ENCODE results near the gene SLC49A3. TPM values are rescaled to one million over a fixed set of nuclear protein-coding genes. Genes with fewer than 3 reads are reported as not detected.
A peak's percentile ranks its signal among the peaks of the same experiment; 100 is the strongest.

SLC49A3 gene
- total RNA-seq, 1 donor from 2014 or later, result 0.53 TPM

DNA sequence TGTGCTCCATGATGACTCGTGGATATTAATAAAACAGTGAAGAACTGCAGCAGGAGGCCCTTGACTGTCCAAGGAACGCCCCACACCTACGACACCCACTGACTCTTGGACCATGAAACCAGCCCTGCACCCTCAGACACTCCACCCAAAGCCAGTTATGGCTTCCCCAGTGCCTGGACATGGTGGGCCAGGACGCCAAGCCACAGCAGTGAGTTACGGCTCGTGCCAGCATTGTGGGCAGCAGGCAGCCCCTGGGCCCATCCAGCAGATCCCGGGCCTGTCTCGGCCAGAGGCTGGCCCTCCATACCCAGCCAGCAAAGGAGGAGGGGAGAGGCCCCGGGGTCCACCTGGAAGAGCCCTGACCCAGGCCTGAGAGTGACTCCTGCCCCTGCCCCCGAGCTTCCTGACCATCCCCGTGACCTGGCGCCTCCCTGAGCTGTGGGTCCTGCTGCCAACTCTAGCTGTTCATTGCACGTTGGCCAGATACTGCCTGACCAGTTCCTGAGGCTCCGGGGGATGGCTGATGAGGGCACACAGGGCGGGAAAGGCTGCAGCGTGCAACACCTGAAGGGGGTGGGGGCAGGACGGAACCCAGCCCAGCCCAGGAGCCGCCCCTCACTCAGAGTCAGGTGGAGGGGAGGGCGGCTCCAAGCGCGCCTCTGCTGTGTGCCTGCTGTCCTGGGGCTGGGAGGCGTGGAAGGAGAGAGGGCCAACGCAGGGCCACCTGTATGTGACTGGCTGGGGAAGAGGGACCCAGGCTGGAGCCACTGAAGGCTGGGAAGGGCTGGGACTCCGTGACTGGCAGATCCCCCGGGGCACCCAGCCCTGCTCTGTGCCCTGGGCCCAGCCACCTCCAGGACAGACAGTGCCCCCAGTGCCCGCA is 739 bp downstream of the SLC49A3 start:
- TF ChIP-seq, protein P1, sequence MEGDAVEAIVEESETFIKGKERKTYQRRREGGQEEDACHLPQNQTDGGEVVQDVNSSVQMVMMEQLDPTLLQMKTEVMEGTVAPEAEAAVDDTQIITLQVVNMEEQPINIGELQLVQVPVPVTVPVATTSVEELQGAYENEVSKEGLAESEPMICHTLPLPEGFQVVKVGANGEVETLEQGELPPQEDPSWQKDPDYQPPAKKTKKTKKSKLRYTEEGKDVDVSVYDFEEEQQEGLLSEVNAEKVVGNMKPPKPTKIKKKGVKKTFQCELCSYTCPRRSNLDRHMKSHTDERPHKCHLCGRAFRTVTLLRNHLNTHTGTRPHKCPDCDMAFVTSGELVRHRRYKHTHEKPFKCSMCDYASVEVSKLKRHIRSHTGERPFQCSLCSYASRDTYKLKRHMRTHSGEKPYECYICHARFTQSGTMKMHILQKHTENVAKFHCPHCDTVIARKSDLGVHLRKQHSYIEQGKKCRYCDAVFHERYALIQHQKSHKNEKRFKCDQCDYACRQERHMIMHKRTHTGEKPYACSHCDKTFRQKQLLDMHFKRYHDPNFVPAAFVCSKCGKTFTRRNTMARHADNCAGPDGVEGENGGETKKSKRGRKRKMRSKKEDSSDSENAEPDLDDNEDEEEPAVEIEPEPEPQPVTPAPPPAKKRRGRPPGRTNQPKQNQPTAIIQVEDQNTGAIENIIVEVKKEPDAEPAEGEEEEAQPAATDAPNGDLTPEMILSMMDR (IDR thresholded peaks at IDR 0.05; ENCODE audit: insufficient read depth, low read length, severe bottlenecking), result no peak
- DNase-seq (ENCODE audit: low read depth) (no peak), FAIRE-seq (no peak)

DNA sequence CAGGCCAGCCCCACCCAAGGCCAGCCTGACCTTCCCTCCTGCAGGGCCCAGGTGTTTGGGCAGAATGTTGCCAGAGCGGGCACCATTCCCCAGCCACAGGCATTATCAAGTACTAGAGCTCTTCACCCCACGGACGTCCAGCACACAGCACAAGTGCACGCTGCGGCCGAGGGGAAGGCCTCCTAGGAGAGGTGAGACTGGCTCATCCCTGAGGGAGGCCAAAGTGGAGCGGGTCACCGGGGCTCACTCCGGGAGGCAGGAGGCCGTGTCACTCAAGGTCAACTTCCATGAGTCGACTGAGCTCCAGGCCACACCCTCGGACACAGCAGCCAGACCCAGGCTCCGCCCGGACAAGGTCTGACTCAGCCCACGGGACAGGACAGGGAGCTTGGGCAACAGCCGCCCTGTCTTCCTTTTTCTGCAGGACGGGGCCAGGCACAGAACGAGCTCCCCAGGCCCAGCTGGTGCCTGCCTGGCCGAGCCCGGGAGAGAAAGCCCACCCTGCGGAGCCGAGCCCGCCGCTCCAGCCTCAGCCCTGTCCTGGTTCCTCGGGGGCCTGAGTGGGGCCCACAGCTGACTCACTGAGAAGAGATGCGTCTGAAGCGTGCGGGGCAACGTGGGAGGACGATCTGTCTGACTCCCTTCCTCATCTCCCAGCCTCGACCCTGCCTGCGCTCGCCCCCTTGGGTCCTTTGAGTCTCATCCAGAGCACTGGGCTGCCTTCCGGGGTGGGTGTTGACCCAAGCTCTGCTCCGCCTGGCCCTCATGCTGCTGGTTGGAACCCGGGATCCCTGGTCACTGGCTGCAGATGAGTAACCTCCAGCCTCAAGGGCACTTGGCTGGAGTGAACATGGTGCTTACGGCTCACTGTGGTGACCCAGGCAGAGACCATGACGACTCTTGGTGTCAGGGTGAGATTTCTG is 1.6 kb downstream of the SLC49A3 start:
- Histone ChIP-seq H3K4me3 (ENCODE audit: low read depth, low read length) (no peak overlapping the region), H3K36me3 (ENCODE audit: control insufficient read depth, insufficient read depth, low read length) (no peaks in the 10 kb centered on the region), H3K27me3 (ENCODE audit: control insufficient read depth, insufficient read depth, low read length) (no peaks in the 10 kb centered on the region)
- TF ChIP-seq, protein P1 (IDR thresholded peaks at IDR 0.05; ENCODE audit: insufficient read depth, low read length, severe bottlenecking), result no peak
- DNase-seq (ENCODE audit: low read depth) (peak; percentile 75), FAIRE-seq (peak; percentile 7)

More for the DNA sequence above, 739 bp downstream of the SLC49A3 start:
- no peaks in the 10 kb centered on the region for H3K36me3 ChIP-seq (ENCODE audit: control insufficient read depth, insufficient read depth, low read length)
- peak overlapping the region; percentile 32 for H3K4me3 ChIP-seq (ENCODE audit: low read depth, low read length)
- no peaks in the 10 kb centered on the region for H3K27me3 ChIP-seq (ENCODE audit: control insufficient read depth, insufficient read depth, low read length)

DNA sequence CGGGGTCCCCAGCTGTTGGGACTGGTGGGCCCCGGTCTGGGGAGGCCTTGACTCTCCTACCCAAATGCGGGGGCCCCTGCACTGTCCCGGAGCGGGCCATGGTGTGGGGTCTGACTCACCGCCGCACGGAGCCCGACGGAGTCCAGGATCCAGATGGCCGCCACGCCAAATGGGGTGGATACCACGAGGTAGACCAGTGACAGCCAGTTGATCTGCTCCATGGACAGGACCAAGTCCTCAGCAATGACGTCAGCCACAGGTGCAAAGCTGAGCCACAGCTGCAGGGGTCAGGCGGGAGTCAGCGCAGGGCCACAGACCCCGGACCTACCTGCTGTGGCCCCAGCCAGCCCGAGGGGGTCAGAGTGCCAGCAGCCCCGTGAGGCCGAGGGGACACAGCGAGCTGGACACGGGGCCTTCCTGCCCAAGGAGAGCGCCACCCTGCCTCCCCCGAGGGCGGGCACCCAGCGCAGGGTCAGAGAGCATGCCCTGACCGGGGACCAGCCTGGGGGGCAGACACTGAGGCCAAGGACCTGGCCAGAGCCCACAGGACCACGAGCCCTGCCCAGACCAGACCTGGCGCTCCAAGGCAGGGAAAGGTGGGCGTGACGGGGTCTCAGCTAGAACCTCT is 2.4 kb downstream of the SLC49A3 start:
- FAIRE-seq (no peak), DNase-seq (ENCODE audit: low read depth) (no peak)
- TF ChIP-seq, protein P1 (IDR thresholded peaks at IDR 0.05; ENCODE audit: insufficient read depth, low read length, severe bottlenecking), result no peak
- Histone ChIP-seq H3K4me3 (ENCODE audit: low read depth, low read length) (no peak overlapping the region), H3K36me3 (ENCODE audit: control insufficient read depth, insufficient read depth, low read length) (no peaks in the 10 kb centered on the region), H3K27me3 (ENCODE audit: control insufficient read depth, insufficient read depth, low read length) (no peaks in the 10 kb centered on the region)

DNA sequence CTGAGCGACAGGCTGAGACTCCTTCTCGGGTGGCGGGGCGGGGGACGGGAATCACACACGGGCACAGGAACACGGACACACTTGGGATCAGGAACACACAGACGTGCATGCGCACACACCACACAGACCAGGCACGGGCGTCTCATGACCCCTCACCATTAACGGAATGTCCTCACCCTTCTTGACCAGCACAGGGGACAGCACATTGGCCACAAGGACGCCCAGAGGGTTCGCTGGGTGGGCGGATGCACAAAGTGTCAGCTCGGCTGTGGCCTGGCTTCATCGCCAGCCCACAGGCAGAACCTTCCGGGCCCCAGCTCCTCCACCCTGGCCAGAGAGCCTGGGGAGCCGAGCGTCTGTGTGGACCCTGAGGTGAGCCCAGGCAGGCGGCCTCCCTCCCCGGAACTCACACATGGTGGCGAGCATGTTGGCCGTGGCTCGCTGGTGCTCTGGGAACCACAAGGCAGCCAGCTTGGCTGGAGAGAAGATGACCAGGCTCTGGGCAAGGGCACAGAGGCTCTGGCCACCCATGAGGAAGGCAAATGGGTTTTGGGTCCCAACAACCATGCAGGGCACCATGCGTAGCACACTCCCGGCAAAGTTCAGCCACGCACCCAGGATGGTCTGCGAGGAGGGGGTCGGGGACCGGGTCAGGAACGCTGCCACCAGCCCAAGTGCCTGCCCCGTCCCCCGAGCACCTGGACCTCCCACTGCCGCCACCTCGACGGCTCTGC is 3.1 kb downstream of the SLC49A3 start:
- TF ChIP-seq, protein P1 (IDR thresholded peaks at IDR 0.05; ENCODE audit: insufficient read depth, low read length, severe bottlenecking), result no peak
- FAIRE-seq (no peak), DNase-seq (ENCODE audit: low read depth) (no peak)
- Histone ChIP-seq H3K4me3 (ENCODE audit: low read depth, low read length) (no peak overlapping the region), H3K36me3 (ENCODE audit: control insufficient read depth, insufficient read depth, low read length) (no peaks in the 10 kb centered on the region), H3K27me3 (ENCODE audit: control insufficient read depth, insufficient read depth, low read length) (no peaks in the 10 kb centered on the region)

DNA sequence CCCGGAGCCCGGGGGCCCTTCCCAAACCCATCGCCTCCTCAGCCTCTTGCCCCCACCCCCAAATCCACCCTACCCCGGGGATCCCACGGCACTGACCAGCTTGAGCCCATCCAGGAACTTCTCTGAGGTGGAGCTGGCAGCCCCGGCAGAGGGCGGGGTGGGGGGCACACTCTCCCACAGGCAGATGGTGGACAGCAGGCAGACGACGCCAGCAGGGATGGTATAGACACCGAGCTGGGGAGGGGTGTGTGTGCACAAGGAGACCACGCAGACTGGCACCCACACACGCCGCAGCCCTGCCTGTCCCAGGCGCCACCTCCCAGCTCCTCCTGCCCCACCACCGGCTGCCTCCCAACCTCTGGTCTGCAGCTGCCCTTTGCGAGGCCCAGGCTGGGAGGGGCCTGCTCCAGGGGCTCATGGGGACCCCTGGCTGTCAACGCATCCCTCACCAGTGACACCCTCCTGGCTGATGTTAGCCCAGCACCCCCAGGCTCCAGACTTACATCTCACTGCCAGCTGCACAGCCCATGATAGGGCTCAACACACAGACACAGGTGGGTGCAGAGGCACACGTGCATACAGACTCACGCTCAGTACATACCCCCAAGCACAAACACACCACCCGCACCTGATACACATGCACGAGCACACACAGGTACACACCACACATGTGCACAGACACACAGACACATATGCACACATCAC is 4.2 kb downstream of the SLC49A3 start:
- Histone ChIP-seq H3K4me3 (ENCODE audit: low read depth, low read length) (no peak overlapping the region), H3K27me3 (ENCODE audit: control insufficient read depth, insufficient read depth, low read length) (no peaks in the 10 kb centered on the region), H3K36me3 (ENCODE audit: control insufficient read depth, insufficient read depth, low read length) (no peaks in the 10 kb centered on the region)
- TF ChIP-seq, protein P1 (IDR thresholded peaks at IDR 0.05; ENCODE audit: insufficient read depth, low read length, severe bottlenecking), result no peak
- DNase-seq (ENCODE audit: low read depth), result no peak
- no peak for FAIRE-seq
